ENCODE results near the gene SGCA. TPM values are rescaled to one million over a fixed set of nuclear protein-coding genes. Genes with fewer than 3 reads are reported as not detected.

Gene SGCA
- total and polyA plus RNA-seq, 9 of the 15 experiments (the other 6 are each of a cell fraction or from before 2014, with no cell fraction given): not detected

GRCh38 chr17:50157891-50158290 lies 7.9 kb upstream of the SGCA start:
- Histone ChIP-seq H3K9ac (ENCODE audit: insufficient read depth in 1 of 2, low read depth in 2 of 2, low read length in 2 of 2) (no peak overlapping the region), H3K9me1 (ENCODE audit: control insufficient read depth, insufficient read depth, low read length) (peaks cover 2% of the 10 kb centered on the region), H3K79me2 (ENCODE audit: control insufficient read depth, insufficient read depth, low read length) (no peaks in the 10 kb centered on the region), H3K27me3 (ENCODE audit: control insufficient read depth in 2 of 2, insufficient read depth in 2 of 2, low read length in 2 of 2) (no peaks in the 10 kb centered on the region), H3K9me3 (replicated peaks; ENCODE audit: control insufficient read depth, insufficient read depth, low read depth, low read length) (no peaks in the 10 kb centered on the region), H3K36me3 (ENCODE audit: control insufficient read depth, insufficient read depth, low read length) (no peaks in the 10 kb centered on the region), H4K20me1 (replicated peaks; ENCODE audit: control insufficient read depth, insufficient read depth, low read length) (no peaks in the 10 kb centered on the region), H3K4me2 (ENCODE audit: insufficient read depth, low read length) (no peak overlapping the region), H2AFZ (ENCODE audit: low read depth, low read length) (peak overlapping the region; percentile 46; the same call in 1 of the 2 replicates), H3K4me3 (no peak overlapping the region), H3K4me1 (replicated peaks in 1 of 2; ENCODE audit: control insufficient read depth in 2 of 2, insufficient read depth in 2 of 2, low read length in 2 of 2) (peaks cover 39 to 43% of the 10 kb centered on the region in 2 experiments), H3K27ac (ENCODE audit: extremely low read depth, low read depth, low read length) (no peak overlapping the region)
- ChIA-PET CTCF (ENCODE audit: low intra/inter-chr PET ratio) (no interaction called here), POLR2A (interaction anchor here (0.6 kb wide), 1 partner anchor 20 kb away, joined by 3 read pairs; no protein-coding TSS in a partner anchor)
- in situ Hi-C loops (cut with MboI) (no loop called here), intact Hi-C loops (cut with micrococcal nuclease) (no loop called here)
- WGBS (ENCODE audit: insufficient coverage, low coverage, missing lambda C conversion rate): 27% methylated on average over 4 of the region's 4 CpGs
- DNase-seq (ENCODE audit: extremely low read depth in 1 of 4, low spot score in 3 of 4) (no peak), FAIRE-seq (no peak), ATAC-seq (no peak)
- no TSS peak for BruUV-seq (replicated peaks)
- no peak for TF ChIP-seq TAF9B (IDR thresholded peaks at IDR 0.05; ENCODE audit: partially characterized antibody)

GRCh38 chr17:50161023-50161910 lies 4.5 kb upstream of the SGCA start:
- peak overlapping the region; percentile 45 for H3K4me3 ChIP-seq
- no peaks in the 10 kb centered on the region for H3K79me2 ChIP-seq (ENCODE audit: control insufficient read depth, insufficient read depth, low read length)
- in situ Hi-C loops (cut with MboI): no loop called here
- no TSS peak for BruUV-seq (replicated peaks)
- no peaks in the 10 kb centered on the region for H3K9me1 ChIP-seq (ENCODE audit: control insufficient read depth, insufficient read depth, low read length)
- H3K27me3 ChIP-seq (ENCODE audit: control insufficient read depth in 2 of 2, insufficient read depth in 2 of 2, low read length in 2 of 2): no peaks in the 10 kb centered on the region
- no peaks in the 10 kb centered on the region for H4K20me1 ChIP-seq (replicated peaks; ENCODE audit: control insufficient read depth, insufficient read depth, low read length)
- peak; percentile 94 to 99 (median 99) for DNase-seq (ENCODE audit: extremely low read depth in 1 of 4, low spot score in 3 of 4)
- 1% methylated on average over 50 of the region's 53 CpGs for WGBS (ENCODE audit: insufficient coverage, low coverage, missing lambda C conversion rate)
- peak overlapping the region; percentile 24 to 85 for H3K9ac ChIP-seq (ENCODE audit: insufficient read depth in 1 of 2, low read depth in 2 of 2, low read length in 2 of 2)
- H3K4me1 ChIP-seq (replicated peaks in 1 of 2; ENCODE audit: control insufficient read depth in 2 of 2, insufficient read depth in 2 of 2, low read length in 2 of 2): peaks cover 10 to 20% of the 10 kb centered on the region in 2 experiments; a peak in 3 of 5 replicates
- peak; percentile 99 for ATAC-seq
- peak overlapping the region; percentile 95 for H3K4me2 ChIP-seq (ENCODE audit: insufficient read depth, low read length)
- H2AFZ ChIP-seq (ENCODE audit: low read depth, low read length): peak overlapping the region; percentile 96
- POLR2A ChIA-PET: interaction anchor here (0.8 to 1.2 kb wide), 2 partner anchors 10 to 15 kb away, joined by 3 to 6 read pairs; no protein-coding TSS in a partner anchor
- no peaks in the 10 kb centered on the region for H3K36me3 ChIP-seq (ENCODE audit: control insufficient read depth, insufficient read depth, low read length)
- FAIRE-seq: peak; percentile 97
- CTCF ChIA-PET (ENCODE audit: low intra/inter-chr PET ratio): interaction anchor here (0.5 to 2.1 kb wide), 7 partner anchors 8 to 173 kb away, joined by 3 to 6 read pairs (median 3); partner anchors contain the start of gene PDK2
- no peaks in the 10 kb centered on the region for H3K9me3 ChIP-seq (replicated peaks; ENCODE audit: control insufficient read depth, insufficient read depth, low read depth, low read length)
- intact Hi-C loops (cut with micrococcal nuclease): loop anchor here (1.0 to 2.0 kb wide), 4 partner anchors 9 to 67 kb away; no protein-coding TSS in a partner anchor
- no peak overlapping the region for H3K27ac ChIP-seq (ENCODE audit: extremely low read depth, low read depth, low read length)
- TF ChIP-seq MCM2 (IDR thresholded peaks at IDR 0.05; ENCODE audit: low read depth) (no peak), PHTF2 (CRISPR knock-in tag; IDR thresholded peaks at IDR 0.05) (no peak), HSF4 (CRISPR knock-in tag; IDR thresholded peaks at IDR 0.05; ENCODE audit: borderline replicate concordance) (no peak), EGR1 (conservative IDR thresholded peaks at IDR 0.05) (peak; percentile 92), SMARCA5 (IDR thresholded peaks at IDR 0.05) (no peak), TAF9B (IDR thresholded peaks at IDR 0.05; ENCODE audit: partially characterized antibody) (no peak), ATF1 (CRISPR knock-in tag; IDR thresholded peaks at IDR 0.05) (no peak), ATF1 (tag; IDR thresholded peaks at IDR 0.05) (peak; percentile 79), ETV1 (tag; conservative IDR thresholded peaks at IDR 0.05; ENCODE audit: low read depth) (no peak), POU5F1 (IDR thresholded peaks at IDR 0.05; ENCODE audit: borderline replicate concordance, low read depth, low read length, partially characterized antibody) (no peak), DPF2 (IDR thresholded peaks at IDR 0.05) (peak; percentile 35; the same call in 1 of the 2 replicates), RNF219 (CRISPR knock-in tag; IDR thresholded peaks at IDR 0.05) (no peak), MAFK (IDR thresholded peaks at IDR 0.05; ENCODE audit: low read length) (no peak), GATA2 (CRISPR knock-in tag; IDR thresholded peaks at IDR 0.05) (peak; percentile 63), SETDB1 (IDR thresholded peaks at IDR 0.05; ENCODE audit: low read length) (no peak)
